Neuron (in vitro differentiated cells): ENCODE measurements around the gene TRAPPC10.
A peak's percentile ranks its signal among the peaks of the same experiment; 100 is the strongest.

ENCODE experiments used
- H2AFZ ChIP-seq: one replicate; pipeline ENCODE4 v1.6.1; 2013; ENCODE audit warnings: low read depth, mild to moderate bottlenecking, inconsistent platforms, low read length, moderate library complexity
- H3K27me3 ChIP-seq: one replicate; pipeline ENCODE4 v1.6.1; 2013; ENCODE audit warnings: low read length; ENCODE audit not compliant: insufficient read depth
- H3K36me3 ChIP-seq: one replicate; pipeline ENCODE4 v1.6.1; 2013; ENCODE audit warnings: low read length; ENCODE audit not compliant: insufficient read depth
- H3K4me1 ChIP-seq: one replicate; pipeline ENCODE4 v1.6.1; 2013; ENCODE audit warnings: low read length; ENCODE audit not compliant: insufficient read depth
- H3K4me3 ChIP-seq: 2 replicates; pipeline ENCODE4 v1.5.1; 2013; ENCODE audit warnings: mild to moderate bottlenecking, low read length, moderate library complexity
- H3K9me3 ChIP-seq: one replicate; pipeline ENCODE4 v1.6.1; 2013; ENCODE audit warnings: low read length

Gene TRAPPC10

DNA sequence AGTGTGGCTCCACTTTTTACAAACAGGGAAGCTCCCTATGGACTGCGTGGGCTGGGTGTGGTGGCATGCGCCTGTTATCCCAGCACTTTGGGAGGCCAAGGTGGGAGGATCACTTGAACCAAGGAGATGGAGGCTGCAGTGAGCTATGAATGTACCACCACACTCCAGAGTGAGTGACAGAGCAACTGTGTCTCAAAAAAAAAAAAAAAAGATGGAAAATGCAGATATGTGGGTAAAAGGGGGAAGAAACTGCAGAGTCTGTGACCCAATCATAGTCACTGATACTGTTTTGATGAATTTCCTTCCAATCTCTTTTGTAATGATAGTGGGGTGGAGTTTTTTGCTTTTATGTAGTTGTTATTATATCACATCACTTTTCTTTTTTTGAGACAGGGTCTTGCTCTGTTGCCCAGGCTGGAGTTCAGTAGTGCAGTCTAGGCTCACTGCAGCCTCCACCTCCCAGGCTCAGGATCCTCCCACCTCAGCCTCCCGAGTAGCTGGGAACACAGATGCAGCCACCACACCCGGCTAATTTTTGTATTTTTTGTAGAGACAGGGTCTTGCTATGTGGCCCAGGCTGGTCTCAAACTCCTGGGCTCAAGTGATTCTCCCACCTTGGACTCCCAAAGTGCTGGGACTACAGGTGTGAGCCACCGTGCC is 8.7 kb upstream of the TRAPPC10 start:
- Histone ChIP-seq H2AFZ (no peak overlapping the region), H3K9me3 (no peaks in the 10 kb centered on the region), H3K4me1 (peaks cover 13% of the 10 kb centered on the region), H3K4me3 (no peak overlapping the region), H3K36me3 (no peaks in the 10 kb centered on the region), H3K27me3 (no peaks in the 10 kb centered on the region)

DNA sequence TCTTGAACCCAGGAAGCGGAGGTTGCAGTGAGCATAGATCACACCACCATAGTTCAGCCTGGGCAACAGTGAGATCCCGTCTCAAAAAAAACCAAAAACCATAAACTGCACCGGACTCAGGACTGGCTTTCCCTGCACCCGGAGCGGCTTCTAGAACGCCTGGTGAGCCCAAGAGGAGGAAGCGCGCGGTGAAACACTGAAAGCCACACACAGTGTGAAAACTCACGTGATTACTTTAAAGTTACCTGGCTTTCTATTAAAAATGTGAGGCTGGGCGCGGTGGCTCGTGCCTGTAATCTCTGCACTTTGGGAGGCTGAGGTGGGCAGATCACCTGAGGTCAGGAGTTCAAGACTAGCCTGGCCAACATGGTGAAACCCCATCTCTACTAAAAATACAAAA is 7.0 kb upstream of the TRAPPC10 start:
- peaks cover 13% of the 10 kb centered on the region for H3K4me1 ChIP-seq
- H3K36me3 ChIP-seq, result no peaks in the 10 kb centered on the region
- no peaks in the 10 kb centered on the region for H3K27me3 ChIP-seq
- H3K4me3 ChIP-seq, result no peak overlapping the region
- no peaks in the 10 kb centered on the region for H3K9me3 ChIP-seq
- H2AFZ ChIP-seq, result no peak overlapping the region

DNA sequence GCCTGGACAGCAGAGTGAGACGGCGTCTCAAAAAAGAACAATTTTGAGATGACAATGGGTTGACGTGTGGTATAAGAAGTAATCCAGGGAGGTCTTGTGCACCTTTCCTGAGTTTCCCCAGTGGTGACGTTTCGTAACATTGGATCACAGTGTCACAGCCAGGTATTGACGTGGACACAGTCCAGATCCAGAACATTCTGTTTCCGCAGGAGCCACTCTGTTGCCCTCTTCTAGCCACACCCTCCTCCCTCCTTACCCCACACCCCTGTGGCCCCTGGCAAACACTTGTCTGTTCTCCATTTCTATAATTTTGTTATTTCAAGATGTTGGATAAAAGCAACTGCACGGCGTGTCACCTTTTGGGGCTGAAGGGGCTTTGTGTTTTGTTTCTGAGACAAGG is 6.5 kb upstream of the TRAPPC10 start:
- no peak overlapping the region for H3K4me3 ChIP-seq
- no peaks in the 10 kb centered on the region for H3K36me3 ChIP-seq
- peaks cover 14% of the 10 kb centered on the region for H3K4me1 ChIP-seq
- no peaks in the 10 kb centered on the region for H3K9me3 ChIP-seq
- H3K27me3 ChIP-seq, result no peaks in the 10 kb centered on the region
- no peak overlapping the region for H2AFZ ChIP-seq

DNA sequence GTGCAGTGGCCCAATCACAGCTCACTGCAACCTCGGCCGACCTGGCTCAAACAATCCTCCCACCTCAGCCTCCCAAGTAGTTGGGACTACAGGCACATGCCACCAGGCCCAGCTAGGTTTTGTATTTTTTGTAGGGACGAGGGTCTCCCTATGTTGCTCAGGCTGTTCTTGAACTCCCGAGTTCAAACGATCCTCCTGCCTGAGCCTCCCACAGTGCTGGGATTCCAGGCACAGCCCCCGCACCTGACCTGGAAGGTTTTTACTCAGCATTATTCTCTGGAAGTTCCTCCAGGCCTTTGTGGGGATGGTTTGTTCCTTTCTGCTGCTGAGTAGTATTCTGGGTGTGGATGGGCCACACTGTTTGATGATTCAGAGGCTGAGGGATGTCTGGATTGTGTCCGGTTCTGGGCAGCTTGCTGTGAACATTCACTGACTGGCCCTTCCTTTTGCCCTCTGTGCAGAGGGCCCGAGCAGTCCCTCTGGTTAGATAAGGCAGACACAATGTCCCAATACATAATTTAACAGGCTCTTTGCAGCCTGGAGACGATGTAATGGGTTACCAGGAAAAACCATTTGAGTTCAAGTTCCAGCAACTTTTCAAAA is 6.0 kb upstream of the TRAPPC10 start:
- H3K4me1 ChIP-seq, result peaks cover 19% of the 10 kb centered on the region
- no peaks in the 10 kb centered on the region for H3K36me3 ChIP-seq
- H3K4me3 ChIP-seq, result no peak overlapping the region
- no peaks in the 10 kb centered on the region for H3K27me3 ChIP-seq
- H3K9me3 ChIP-seq, result no peaks in the 10 kb centered on the region
- peak overlapping the region; percentile 47 for H2AFZ ChIP-seq

DNA sequence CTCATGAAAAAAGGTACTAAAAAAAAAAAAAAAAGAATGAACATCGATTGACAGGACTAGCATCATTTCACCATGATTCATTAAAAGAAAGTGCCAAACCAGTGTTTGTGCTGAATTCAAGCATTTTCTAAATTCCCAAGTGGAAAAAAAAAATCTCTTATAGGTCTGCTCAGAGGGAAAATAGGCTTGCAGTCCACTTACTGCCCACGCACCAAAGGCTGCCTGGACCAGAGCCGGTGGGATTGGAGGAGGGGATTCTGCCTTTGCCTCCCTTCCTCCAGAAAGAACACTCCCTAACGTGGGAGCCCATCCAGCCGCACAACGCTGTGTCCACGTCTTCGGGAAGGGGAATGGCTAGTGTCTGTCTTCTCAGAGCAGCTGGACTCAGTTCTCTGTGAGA is 5.5 kb upstream of the TRAPPC10 start:
- H3K4me1 ChIP-seq, result peaks cover 20% of the 10 kb centered on the region
- H2AFZ ChIP-seq, result peak overlapping the region; percentile 47
- no peaks in the 10 kb centered on the region for H3K9me3 ChIP-seq
- H3K36me3 ChIP-seq, result no peaks in the 10 kb centered on the region
- H3K4me3 ChIP-seq, result no peak overlapping the region
- no peaks in the 10 kb centered on the region for H3K27me3 ChIP-seq

DNA sequence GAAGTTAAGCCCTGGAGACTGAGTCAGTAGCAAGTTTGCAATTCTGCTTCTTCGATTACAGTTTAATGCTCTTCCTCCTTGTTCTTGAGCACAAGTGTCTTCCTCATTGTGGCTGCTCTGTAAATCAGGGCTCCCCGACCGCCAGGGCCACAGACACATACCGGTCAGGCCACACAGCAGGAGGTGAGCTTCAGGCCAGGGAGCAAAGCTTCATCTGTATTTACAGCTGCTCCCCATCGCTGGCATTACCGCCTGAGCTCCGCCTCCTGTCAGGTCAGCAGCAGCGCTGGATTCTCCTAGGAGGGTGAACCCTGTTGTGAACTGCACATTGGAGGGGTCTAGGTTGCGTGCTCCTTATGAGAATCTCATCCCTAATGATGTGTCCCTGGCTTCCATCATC is 1.7 kb upstream of the TRAPPC10 start:
- Histone ChIP-seq H3K36me3 (no peaks in the 10 kb centered on the region), H3K9me3 (no peaks in the 10 kb centered on the region), H2AFZ (no peak overlapping the region), H3K4me1 (peaks cover 34% of the 10 kb centered on the region), H3K27me3 (no peaks in the 10 kb centered on the region), H3K4me3 (no peak overlapping the region)

DNA sequence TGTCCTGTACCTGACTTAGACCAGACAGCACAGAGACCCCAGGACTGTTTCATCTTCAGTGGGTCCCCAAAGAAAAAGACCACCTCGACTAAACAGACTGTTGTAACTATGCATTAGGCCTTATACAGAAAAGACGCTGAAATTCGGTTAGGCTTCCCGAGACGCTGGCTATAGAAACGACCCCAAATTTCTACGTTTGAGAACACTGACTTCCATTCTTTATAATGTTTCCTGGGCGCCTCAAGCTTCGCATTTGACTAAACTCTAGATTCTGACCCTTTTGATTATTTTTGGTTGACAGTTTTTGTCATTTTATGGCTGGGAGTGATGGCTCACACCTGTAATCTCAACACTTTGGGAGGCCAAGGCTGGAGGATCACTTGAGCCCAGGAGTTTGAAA is 986 bp upstream of the TRAPPC10 start:
- Histone ChIP-seq H3K9me3 (no peaks in the 10 kb centered on the region), H2AFZ (no peak overlapping the region), H3K27me3 (no peaks in the 10 kb centered on the region), H3K4me1 (peaks cover 31% of the 10 kb centered on the region), H3K36me3 (no peaks in the 10 kb centered on the region), H3K4me3 (peak overlapping the region; percentile 63)

DNA sequence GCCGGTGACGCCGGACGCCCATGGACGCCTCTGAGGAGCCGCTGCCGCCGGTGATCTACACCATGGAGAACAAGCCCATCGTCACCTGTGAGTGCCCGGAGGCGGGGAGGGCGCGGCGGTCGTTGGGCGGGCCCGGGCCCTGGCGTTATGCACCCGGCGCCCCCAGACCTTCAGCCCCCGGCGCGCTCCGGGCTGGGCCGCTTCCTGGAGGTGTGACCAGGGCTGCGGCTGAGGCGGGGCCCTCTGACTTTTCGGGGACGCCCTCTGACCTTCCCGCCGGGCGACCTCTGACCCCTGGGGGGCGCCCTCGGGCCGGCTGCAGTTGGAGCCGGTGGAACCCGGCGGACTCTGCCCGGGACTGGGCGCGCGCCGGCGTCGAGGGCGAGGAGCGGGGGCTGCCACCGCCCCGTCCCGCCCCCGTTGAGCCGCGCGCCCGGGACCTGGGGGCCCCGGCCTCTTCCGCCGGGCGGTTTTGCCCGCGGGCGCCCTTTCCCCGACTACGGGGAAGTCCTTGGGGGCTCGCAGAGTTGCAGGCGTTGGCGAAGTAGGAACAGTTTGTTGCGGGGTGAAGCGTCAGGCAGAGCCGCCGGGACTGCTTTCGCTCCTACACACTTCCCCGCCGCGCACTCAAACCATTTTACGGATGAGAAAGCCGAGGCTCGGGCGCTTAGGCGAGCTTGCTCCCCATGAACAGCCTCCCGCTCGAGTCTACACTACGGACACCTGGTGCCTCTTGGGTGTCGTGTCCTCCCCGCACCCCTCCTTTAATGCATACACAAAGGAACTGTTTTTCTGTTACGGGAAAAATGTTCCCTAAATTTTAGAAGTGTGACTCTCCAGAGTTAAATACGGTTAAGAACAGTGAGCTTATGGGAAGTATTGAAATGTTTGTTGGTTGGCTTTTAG is 618 bp downstream of the TRAPPC10 start:
- Histone ChIP-seq H3K9me3 (no peaks in the 10 kb centered on the region), H3K4me3 (peak overlapping the region; percentile 63), H3K4me1 (peaks cover 23% of the 10 kb centered on the region), H2AFZ (no peak overlapping the region), H3K27me3 (no peaks in the 10 kb centered on the region), H3K36me3 (no peaks in the 10 kb centered on the region)

DNA sequence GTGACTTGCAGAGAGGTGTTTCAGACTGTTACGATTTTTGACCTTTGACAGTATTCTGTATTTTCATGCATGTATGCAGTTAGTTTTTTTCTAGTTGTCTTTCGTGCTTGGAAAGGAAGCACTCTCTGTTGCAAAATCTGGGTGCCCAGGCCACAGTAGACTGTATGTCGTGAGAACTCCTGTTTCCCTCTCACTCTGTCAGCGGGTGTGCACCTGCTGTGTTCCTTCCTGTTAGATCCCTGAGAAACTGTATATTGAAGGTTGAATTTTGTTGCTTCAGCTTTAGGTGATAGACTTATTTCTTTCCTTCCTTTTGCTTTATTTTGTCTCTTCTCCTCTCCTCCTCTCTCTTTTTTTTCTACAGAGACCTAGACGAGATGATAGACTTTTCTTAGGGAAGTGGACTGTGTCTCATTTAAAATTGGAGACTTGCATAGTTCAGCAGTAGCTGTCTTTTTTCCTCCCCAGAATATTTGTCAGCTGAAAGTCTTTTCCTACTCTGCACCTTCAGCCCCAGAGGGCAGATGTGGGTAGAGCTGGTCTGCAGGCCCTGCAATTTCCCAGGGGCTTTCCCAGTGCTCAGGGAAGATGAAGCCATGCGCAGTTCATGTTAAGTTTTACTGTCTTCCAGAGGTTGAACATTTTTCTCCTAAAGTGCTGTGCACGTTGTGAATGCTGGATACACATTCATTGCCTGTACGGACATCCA is 1.4 kb downstream of the TRAPPC10 start:
- H3K4me3 ChIP-seq, result peak overlapping the region; percentile 63
- H2AFZ ChIP-seq, result no peak overlapping the region
- H3K4me1 ChIP-seq, result peaks cover 23% of the 10 kb centered on the region
- no peaks in the 10 kb centered on the region for H3K9me3 ChIP-seq
- no peaks in the 10 kb centered on the region for H3K36me3 ChIP-seq
- no peaks in the 10 kb centered on the region for H3K27me3 ChIP-seq

DNA sequence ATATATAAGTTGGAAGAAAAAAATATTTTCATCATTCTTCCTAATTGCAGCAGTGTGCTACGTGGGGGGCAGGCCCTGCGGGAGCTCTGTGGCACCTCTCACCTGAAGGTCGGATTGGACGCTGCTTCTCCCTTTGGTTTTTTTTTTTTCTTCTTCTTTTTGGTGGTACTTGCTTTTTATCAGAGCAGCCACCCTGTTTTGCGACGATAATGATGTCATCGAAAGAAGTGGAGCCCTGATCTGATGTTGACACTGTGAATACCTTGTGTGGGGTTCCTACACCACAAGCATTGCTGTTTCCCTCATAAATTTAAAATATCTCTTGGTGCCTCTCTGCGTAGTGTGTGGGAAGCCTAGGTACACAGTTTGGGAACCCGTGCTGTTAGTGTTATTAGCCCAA is 5.5 kb downstream of the TRAPPC10 start:
- H3K4me1 ChIP-seq, result peaks cover 17% of the 10 kb centered on the region
- H3K9me3 ChIP-seq, result no peaks in the 10 kb centered on the region
- H3K27me3 ChIP-seq, result no peaks in the 10 kb centered on the region
- no peak overlapping the region for H3K4me3 ChIP-seq
- no peak overlapping the region for H2AFZ ChIP-seq
- no peaks in the 10 kb centered on the region for H3K36me3 ChIP-seq

DNA sequence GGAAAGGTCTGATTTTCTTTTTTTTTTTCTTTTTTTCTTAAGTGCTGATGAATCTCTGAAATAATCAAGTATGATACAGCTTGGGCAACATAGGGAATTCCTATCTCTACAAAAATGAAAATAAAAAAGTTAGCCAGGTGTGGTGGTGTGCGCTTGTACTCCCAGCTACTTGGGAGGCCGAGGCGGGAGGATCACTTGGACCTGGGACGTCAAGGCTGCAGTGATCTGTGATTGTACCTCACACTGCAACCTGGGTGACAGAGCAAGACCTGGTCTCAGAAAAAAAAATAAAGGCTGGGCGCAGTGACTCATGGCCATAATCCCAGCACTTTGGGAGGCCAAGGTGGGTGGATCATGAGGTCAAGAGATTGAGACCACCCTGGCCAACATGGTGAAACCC is 6.0 kb downstream of the TRAPPC10 start:
- Histone ChIP-seq H3K36me3 (no peaks in the 10 kb centered on the region), H3K9me3 (no peaks in the 10 kb centered on the region), H3K4me1 (peaks cover 14% of the 10 kb centered on the region), H3K27me3 (no peaks in the 10 kb centered on the region), H3K4me3 (no peak overlapping the region), H2AFZ (no peak overlapping the region)

DNA sequence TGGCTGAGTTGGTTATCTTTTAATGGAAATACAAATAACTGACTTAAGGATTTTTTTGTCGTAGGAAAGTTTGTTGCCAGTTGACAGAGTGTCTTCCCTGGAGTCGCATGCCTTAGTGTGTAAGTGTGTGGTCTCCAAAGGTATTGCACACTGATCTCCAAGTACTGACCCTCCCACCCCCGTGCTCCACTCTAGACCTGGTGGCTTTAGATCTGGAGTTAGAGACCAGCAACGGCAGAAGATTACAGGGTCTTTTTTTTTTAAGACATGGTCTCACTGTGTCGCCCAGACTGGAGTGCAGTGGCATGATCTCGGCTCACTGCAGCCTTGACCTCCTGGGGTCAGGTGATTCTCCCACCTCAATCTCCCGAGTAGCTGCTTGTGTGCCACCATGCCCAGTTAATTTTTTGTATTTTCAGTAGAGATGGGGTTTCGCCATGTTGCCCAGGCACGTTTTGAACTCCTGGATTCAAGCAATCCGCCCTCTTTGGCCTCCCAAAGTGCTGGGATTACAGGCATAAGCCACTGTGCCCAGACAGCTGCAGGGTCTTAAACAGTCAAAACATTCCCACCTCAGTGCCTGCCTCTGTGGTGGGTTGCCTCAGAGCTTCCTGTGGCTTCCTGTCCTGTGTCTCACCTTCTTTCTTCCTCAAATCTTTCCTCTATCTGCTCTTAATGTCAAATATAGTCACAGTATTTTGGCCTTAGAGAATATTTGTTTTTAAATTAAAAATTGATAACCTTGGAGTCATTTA is 6.9 kb downstream of the TRAPPC10 start:
- Histone ChIP-seq H3K9me3 (no peaks in the 10 kb centered on the region), H3K4me3 (no peak overlapping the region), H3K36me3 (no peaks in the 10 kb centered on the region), H3K4me1 (peaks cover 5% of the 10 kb centered on the region), H2AFZ (no peak overlapping the region), H3K27me3 (no peaks in the 10 kb centered on the region)
